CD8-positive, alpha-beta memory T cell (primary cell): ENCODE data around the gene EID2B. TPM values are rescaled to one million over a fixed set of nuclear protein-coding genes. Genes with fewer than 3 reads are reported as not detected.

ENCODE experiments used
- CTCF ChIA-PET: fragments of 350-600 bp; sonication (Branson Sonifier 250); formaldehyde crosslinking; loops from one replicate; lab custom pipeline; 2021; ENCODE audit warnings: antibody characterized with exemption; lab: Charles Lee
- POLR2A ChIA-PET: fragments of 350-600 bp; sonication (Branson Sonifier 250); formaldehyde crosslinking; loops from one replicate; lab custom pipeline; 2021; ENCODE audit warnings: antibody characterized with exemption; lab: Charles Lee
- DNase-seq, 5 donors: peaks; one replicate each; pipeline versions ENCODE4 v3.0.0 to v3.0.0-alpha.2; 2020 to 2022; ENCODE audit warnings: mixed read lengths in 1 of 5
- H3K27ac ChIP-seq: one replicate; pipeline ENCODE4 v1.7.0; 2013; ENCODE audit warnings: low read depth, mild to moderate bottlenecking, low read length, moderate library complexity
- H3K27me3 ChIP-seq: 2 replicates; pipeline ENCODE4 v1.7.0; 2013; ENCODE audit warnings: low read length, mild to moderate bottlenecking; ENCODE audit not compliant: insufficient read depth, poor library complexity, severe bottlenecking
- H3K36me3 ChIP-seq: 2 replicates; pipeline ENCODE4 v1.7.0; 2013; ENCODE audit warnings: mild to moderate bottlenecking, low read length, moderate library complexity; ENCODE audit not compliant: insufficient read depth
- H3K4me1 ChIP-seq: 2 replicates; pipeline ENCODE4 v1.7.0; 2013; ENCODE audit warnings: mild to moderate bottlenecking, low read length, moderate library complexity; ENCODE audit not compliant: insufficient read depth
- H3K4me3 ChIP-seq: 2 replicates; pipeline ENCODE4 v1.7.0; 2013; ENCODE audit warnings: mild to moderate bottlenecking, low read length
- H3K9me3 ChIP-seq: 2 replicates; pipeline ENCODE4 v1.7.0; 2013; ENCODE audit warnings: mild to moderate bottlenecking, low read length
- H3K27ac Mint-ChIP-seq, 8 donors: one replicate each; pipeline ENCODE4 v1.8.0; 2020 to 2021; ENCODE audit warnings: mixed read lengths in 8 of 8, mild to moderate bottlenecking in 6 of 8, inconsistent platforms in 3 of 8, moderate library complexity in 3 of 8
- H3K27me3 Mint-ChIP-seq, 2 donors: one replicate each; pipeline ENCODE4 v1.8.0; 2020 to 2021; ENCODE audit warnings: mixed read lengths in 2 of 2, mild to moderate bottlenecking in 1 of 2, moderate library complexity in 1 of 2
- H3K36me3 Mint-ChIP-seq, 3 donors: one replicate each; pipeline ENCODE4 v1.8.0; 2020 to 2021; ENCODE audit warnings: mixed read lengths in 3 of 3, inconsistent platforms in 1 of 3, mild to moderate bottlenecking in 1 of 3
- H3K4me1 Mint-ChIP-seq, 3 donors: one replicate each; pipeline ENCODE4 v1.8.0; 2020 to 2021; ENCODE audit warnings: mixed read lengths in 3 of 3, inconsistent platforms in 1 of 3, mild to moderate bottlenecking in 1 of 3
- H3K4me3 Mint-ChIP-seq, 7 donors: one replicate each; pipeline ENCODE4 v1.8.0; 2020 to 2021; ENCODE audit warnings: mixed read lengths in 7 of 7, mild to moderate bottlenecking in 6 of 7, moderate library complexity in 4 of 7, inconsistent platforms in 2 of 7
- H3K9me3 Mint-ChIP-seq, 5 donors: one replicate each; pipeline ENCODE4 v1.8.0; 2020 to 2022; ENCODE audit warnings: mixed read lengths in 5 of 5, mild to moderate bottlenecking in 3 of 5, moderate library complexity in 2 of 5, inconsistent platforms in 1 of 5
- polyA plus RNA-seq: library from polyadenylated mRNA; unstranded; fragments of 300-500 nt; fragmentation: Illumina TruSeq; gene quantifications from one replicate; pipeline ENCODE4 v1.2.3, GENCODE V29; 2021
- total RNA-seq, 2 experiments: library from RNA; stranded (reverse); gene quantifications; one replicate each; pipeline ENCODE4 v1.2.3, GENCODE V29; 2021

The EID2B gene
- total and polyA plus RNA-seq, 3 experiments from 2014 or later, result 3.4 to 8.5 (median 3.7) TPM

DNA sequence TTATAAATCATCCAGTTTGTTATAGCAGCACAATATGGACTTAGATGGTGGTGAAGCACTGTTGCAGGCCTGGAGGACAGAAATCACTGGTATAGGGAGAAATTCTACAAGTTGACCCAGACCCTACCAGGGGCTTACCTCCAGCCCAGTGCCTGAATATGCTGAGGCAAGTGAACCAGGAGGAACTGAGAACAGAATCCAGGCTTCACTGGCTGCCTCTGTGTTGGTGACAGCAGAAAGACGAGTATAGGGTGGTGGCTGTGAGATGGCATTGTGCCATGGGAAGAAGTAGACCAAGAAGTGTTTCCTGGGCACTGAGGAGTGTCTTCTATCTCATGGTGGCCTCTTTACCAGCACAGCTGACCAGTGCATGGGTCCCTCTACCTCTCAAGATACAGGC lies 23.2 kb upstream of the EID2B start:
- H3K27me3 ChIP-seq, result no peaks in the 10 kb centered on the region
- H3K36me3 Mint-ChIP-seq, result peaks cover 0 to 1% (median 0%) of the 10 kb centered on the region in 3 donors
- no peaks in the 10 kb centered on the region for H3K9me3 ChIP-seq
- H3K27ac ChIP-seq, result no peak overlapping the region
- H3K27me3 Mint-ChIP-seq, result peaks cover 2 to 5% of the 10 kb centered on the region in 2 donors
- peaks cover 18 to 25% (median 23%) of the 10 kb centered on the region in 3 donors for H3K4me1 Mint-ChIP-seq
- no peak for DNase-seq
- no peak overlapping the region for H3K4me3 ChIP-seq
- peaks cover 24% of the 10 kb centered on the region for H3K4me1 ChIP-seq
- no peak overlapping the region for H3K4me3 Mint-ChIP-seq
- no peak overlapping the region for H3K27ac Mint-ChIP-seq
- ChIA-PET CTCF (interaction anchor here (0.9 kb wide), 1 partner anchor 19 kb away, joined by 3 read pairs; no protein-coding TSS in a partner anchor), POLR2A (no interaction called here)
- no peaks in the 10 kb centered on the region for H3K36me3 ChIP-seq
- no peaks in the 10 kb centered on the region for H3K9me3 Mint-ChIP-seq

DNA sequence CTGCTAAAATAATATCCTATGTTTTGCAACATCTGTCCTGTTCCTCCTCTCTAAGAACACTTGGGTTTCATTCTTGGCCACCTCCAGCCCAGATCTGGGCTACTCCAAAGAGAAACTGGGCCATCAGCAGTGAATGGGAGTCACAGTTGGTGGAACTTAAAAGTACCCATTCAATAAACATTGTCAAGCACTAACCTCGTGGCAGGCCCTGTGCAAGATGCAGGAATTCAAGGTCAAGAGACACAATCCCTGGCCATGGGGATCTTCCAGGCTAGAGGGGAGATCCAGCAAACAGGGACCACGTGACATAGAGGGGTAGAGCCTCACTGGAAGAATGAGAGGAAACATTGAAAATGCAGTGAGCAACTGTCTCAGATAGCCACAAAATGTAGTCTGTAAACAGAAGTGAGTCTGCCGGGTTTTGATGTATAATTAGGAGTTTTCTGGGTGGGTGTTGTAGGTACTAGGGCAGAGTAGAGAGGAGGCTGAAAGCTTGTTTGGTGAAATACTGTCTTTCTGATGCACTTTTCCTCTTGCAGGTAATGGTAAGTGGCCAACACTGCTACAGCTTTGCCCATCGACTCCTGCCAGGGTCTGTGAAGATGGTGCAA lies 22.2 kb upstream of the EID2B start:
- Mint-ChIP-seq H3K27ac (no peak overlapping the region), H3K36me3 (peaks cover 0 to 1% (median 0%) of the 10 kb centered on the region in 3 donors)
- no peak overlapping the region for H3K4me3 ChIP-seq

DNA sequence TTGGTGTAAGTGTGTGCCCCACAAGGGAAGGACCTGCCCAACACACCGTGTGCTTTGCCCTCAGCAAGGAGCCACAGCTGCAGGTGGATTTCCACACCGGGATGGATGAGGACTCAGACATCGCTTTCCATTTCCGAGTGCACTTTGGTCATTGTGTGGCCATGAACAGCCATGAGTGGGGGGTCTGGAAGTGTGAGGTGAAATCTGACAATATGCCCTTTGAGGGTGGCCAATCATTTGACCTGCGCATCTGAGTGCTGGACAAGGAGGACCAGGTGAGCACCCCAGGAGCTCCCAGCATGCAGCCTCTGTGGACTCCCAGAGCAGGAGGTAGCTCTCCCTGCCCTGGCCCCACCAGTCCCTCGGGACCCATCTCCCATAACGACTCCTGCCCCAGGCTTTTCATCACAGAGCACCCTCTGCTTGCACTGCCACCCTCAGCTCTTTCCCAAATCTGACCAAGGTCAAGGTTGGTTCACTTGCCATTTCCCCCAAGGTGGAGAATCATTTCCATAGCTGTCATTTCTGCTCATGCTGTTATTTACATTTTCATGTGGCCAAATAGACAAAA lies 20.5 kb upstream of the EID2B start:
- H3K27ac ChIP-seq, result no peak overlapping the region
- Mint-ChIP-seq H3K27me3 (peaks cover 2 to 5% of the 10 kb centered on the region in 2 donors), H3K4me3 (no peak overlapping the region), H3K9me3 (no peaks in the 10 kb centered on the region), H3K36me3 (peaks cover 0 to 1% (median 0%) of the 10 kb centered on the region in 3 donors), H3K27ac (peak overlapping the region in 1 of 8 donors; percentile 38), H3K4me1 (peaks cover 9 to 13% (median 10%) of the 10 kb centered on the region in 3 donors)
- DNase-seq, result no peak
- POLR2A ChIA-PET, result no interaction called here
- no peaks in the 10 kb centered on the region for H3K27me3 ChIP-seq
- CTCF ChIA-PET, result interaction anchor here (1.2 kb wide), 1 partner anchor 119 kb away, joined by 3 read pairs; no protein-coding TSS in a partner anchor
- no peaks in the 10 kb centered on the region for H3K36me3 ChIP-seq
- no peaks in the 10 kb centered on the region for H3K9me3 ChIP-seq
- no peak overlapping the region for H3K4me3 ChIP-seq
- H3K4me1 ChIP-seq, result peaks cover 14% of the 10 kb centered on the region

More for the DNA sequence above, 22.2 kb upstream of the EID2B start:
- H3K4me1 ChIP-seq, result peaks cover 24% of the 10 kb centered on the region
- H3K27ac ChIP-seq, result no peak overlapping the region
- H3K27me3 Mint-ChIP-seq, result peaks cover 2 to 5% of the 10 kb centered on the region in 2 donors
- H3K27me3 ChIP-seq, result no peaks in the 10 kb centered on the region
- H3K9me3 Mint-ChIP-seq, result no peaks in the 10 kb centered on the region
- no peak for DNase-seq
- POLR2A ChIA-PET, result no interaction called here
- CTCF ChIA-PET, result interaction anchor here (0.9 kb wide), 1 partner anchor 17 kb away, joined by 3 read pairs; no protein-coding TSS in a partner anchor
- no peaks in the 10 kb centered on the region for H3K36me3 ChIP-seq
- H3K4me3 Mint-ChIP-seq, result no peak overlapping the region
- no peaks in the 10 kb centered on the region for H3K9me3 ChIP-seq
- peaks cover 18 to 25% (median 23%) of the 10 kb centered on the region in 3 donors for H3K4me1 Mint-ChIP-seq

DNA sequence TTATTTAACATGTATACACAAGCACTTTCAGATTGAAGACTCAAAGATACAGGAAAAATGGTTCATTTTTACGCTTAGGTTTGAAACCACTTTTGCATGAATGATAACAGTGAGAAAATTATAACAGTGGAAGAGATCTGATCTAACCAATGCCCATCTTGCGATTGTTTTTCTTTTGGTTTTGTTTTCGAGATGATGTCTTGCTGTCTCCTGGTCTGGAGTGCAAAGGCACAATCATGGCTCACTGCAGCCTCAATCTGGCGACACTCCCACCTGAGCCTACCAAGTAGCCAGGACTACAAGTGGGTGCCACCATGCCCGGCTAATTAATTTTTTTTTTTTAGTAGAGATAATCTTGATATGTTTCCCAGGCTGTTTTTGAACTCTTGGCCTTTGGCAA lies 17.5 kb upstream of the EID2B start:
- Mint-ChIP-seq H3K4me3 (no peak overlapping the region), H3K4me1 (peaks cover 0 to 10% (median 6%) of the 10 kb centered on the region in 3 donors), H3K27me3 (peaks cover 2 to 8% of the 10 kb centered on the region in 2 donors), H3K9me3 (no peaks in the 10 kb centered on the region), H3K27ac (no peak overlapping the region), H3K36me3 (no peaks in the 10 kb centered on the region)
- Histone ChIP-seq H3K4me3 (no peak overlapping the region), H3K27me3 (no peaks in the 10 kb centered on the region), H3K36me3 (no peaks in the 10 kb centered on the region), H3K27ac (no peak overlapping the region), H3K9me3 (no peaks in the 10 kb centered on the region), H3K4me1 (peaks cover 24% of the 10 kb centered on the region)
- ChIA-PET CTCF (interaction anchor here (1.5 to 2.3 kb wide), 5 partner anchors 8 to 122 kb away, joined by 4 to 37 read pairs (median 8); no protein-coding TSS in a partner anchor), POLR2A (no interaction called here)
- DNase-seq, result no peak

DNA sequence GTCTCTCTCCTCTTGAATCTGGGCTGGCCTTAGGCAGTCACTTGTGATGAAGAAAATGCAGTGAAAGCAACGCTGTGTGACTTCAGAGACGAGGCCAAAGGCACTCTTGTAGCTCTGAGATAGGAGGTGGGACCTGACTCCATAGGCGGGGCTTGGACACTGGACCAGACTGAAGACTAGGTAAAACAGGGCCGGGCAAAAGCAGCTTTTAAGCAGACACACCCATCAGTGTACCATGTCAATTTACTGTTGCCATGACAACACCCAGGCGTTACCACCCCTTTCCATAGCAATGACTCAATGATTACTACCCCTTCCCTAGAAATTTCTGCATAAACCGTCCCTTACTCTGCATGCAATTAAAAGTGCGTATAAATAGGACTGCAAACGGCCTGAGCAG lies 13.9 kb upstream of the EID2B start:
- CTCF ChIA-PET, result interaction anchor here (1.9 kb wide), 1 partner anchor 126 kb away, joined by 5 read pairs; no protein-coding TSS in a partner anchor

DNA sequence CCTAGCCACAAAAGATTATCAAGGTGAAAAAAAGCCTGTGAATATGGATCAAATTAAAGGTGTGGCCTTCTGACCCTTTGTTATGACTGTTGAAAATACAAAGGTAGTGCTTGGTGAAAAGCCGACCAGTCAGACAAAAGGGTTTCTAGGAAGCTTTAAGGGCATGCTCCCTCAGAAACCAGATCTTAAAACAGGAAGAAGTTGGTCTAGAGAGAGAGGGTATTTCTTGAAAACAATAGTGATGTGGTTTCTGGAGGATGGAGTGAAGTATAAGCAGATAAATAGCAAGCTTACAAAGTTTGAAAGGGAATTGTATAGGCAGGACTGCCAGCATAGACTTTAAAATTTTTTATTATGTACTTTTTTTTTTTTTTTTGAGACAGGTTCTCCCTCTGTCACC lies 12.3 kb upstream of the EID2B start:
- Mint-ChIP-seq H3K4me1 (peaks cover 12 to 37% (median 26%) of the 10 kb centered on the region in 3 donors), H3K36me3 (peaks cover 0 to 2% (median 0%) of the 10 kb centered on the region in 3 donors), H3K9me3 (no peaks in the 10 kb centered on the region), H3K4me3 (peak overlapping the region in 2 of 7 donors; percentile 24 to 82), H3K27me3 (peaks cover 4 to 6% of the 10 kb centered on the region in 2 donors), H3K27ac (peak overlapping the region in 4 of 8 donors; percentile 32 to 80 (median 52))
- Histone ChIP-seq H3K9me3 (no peaks in the 10 kb centered on the region), H3K4me1 (peaks cover 39% of the 10 kb centered on the region), H3K4me3 (no peak overlapping the region), H3K27ac (no peak overlapping the region), H3K27me3 (no peaks in the 10 kb centered on the region), H3K36me3 (no peaks in the 10 kb centered on the region)
- DNase-seq, result peak in 1 of 5 donors; percentile 54
- ChIA-PET CTCF (interaction anchor here (0.7 to 1.6 kb wide), 3 partner anchors 28 to 128 kb away, joined by 3 read pairs; no protein-coding TSS in a partner anchor), POLR2A (no interaction called here)

More for the DNA sequence above, 13.9 kb upstream of the EID2B start:
- Histone ChIP-seq H3K9me3 (no peaks in the 10 kb centered on the region), H3K27me3 (no peaks in the 10 kb centered on the region), H3K36me3 (no peaks in the 10 kb centered on the region), H3K4me1 (peaks cover 33% of the 10 kb centered on the region), H3K4me3 (no peak overlapping the region), H3K27ac (no peak overlapping the region)
- Mint-ChIP-seq H3K4me3 (no peak overlapping the region), H3K27ac (no peak overlapping the region), H3K4me1 (peaks cover 4 to 28% (median 17%) of the 10 kb centered on the region in 3 donors), H3K36me3 (no peaks in the 10 kb centered on the region), H3K9me3 (no peaks in the 10 kb centered on the region), H3K27me3 (peaks cover 1 to 6% of the 10 kb centered on the region in 2 donors)
- POLR2A ChIA-PET, result interaction anchor here (0.6 kb wide), 1 partner anchor 128 kb away, joined by 4 read pairs; no protein-coding TSS in a partner anchor
- no peak for DNase-seq

DNA sequence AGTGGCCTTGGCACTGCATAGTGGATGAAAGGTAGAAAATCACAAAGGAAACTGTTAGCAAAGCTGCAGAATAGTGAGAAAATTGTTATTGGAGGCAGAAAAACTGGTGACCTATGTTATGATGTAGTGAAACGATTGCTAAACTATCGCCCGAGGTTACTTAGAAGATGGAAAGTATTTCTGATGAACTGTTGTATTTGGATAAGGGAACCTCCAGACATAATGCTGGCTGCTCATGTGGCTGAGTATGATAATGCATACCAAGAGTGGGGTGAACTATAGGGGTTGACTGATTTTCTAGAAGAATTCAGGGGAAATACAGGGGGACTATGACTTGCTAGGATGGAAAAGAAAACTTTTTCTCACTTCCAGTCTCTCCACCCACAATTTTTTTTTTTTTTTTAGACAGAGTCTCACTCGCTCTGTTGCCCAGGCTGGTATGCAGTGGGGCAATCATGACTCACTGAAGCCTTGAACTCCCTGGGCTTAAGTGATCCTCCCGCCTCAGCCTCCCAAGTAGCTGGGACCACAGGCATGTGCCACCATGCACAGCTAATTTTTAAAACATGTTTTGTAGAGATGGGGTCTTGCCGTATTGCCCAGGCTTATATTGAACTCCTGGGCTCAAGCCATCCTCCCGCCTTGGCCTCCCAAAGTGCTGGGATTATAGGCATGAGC lies 11.7 kb upstream of the EID2B start:
- no peak for DNase-seq
- H3K9me3 Mint-ChIP-seq, result no peaks in the 10 kb centered on the region
- peaks cover 13 to 39% (median 27%) of the 10 kb centered on the region in 3 donors for H3K4me1 Mint-ChIP-seq

More for the DNA sequence above, 11.7 kb upstream of the EID2B start:
- Histone ChIP-seq H3K4me3 (no peak overlapping the region), H3K27ac (no peak overlapping the region), H3K36me3 (no peaks in the 10 kb centered on the region), H3K27me3 (no peaks in the 10 kb centered on the region), H3K4me1 (peaks cover 39% of the 10 kb centered on the region), H3K9me3 (no peaks in the 10 kb centered on the region)
- Mint-ChIP-seq H3K36me3 (peaks cover 0 to 3% (median 0%) of the 10 kb centered on the region in 3 donors), H3K27ac (peak overlapping the region in 2 of 8 donors; percentile 53 to 80), H3K4me3 (peak overlapping the region in 1 of 7 donors; percentile 82), H3K27me3 (peaks cover 5 to 6% of the 10 kb centered on the region in 2 donors)
- ChIA-PET CTCF (interaction anchor here (0.7 to 1.6 kb wide), 3 partner anchors 29 to 128 kb away, joined by 3 read pairs; no protein-coding TSS in a partner anchor), POLR2A (no interaction called here)
